K562 (cell line): Measurements from ENCODE around the gene RAB5A.

Source experiments
- FOXA3 ChIP-seq, 2 experiments: fragments of 450-650 bp in 1 of 2; sonication (generic) in 1 of 2; formaldehyde crosslinking; IDR thresholded peaks in 1 of 2; conservative IDR thresholded peaks in 1 of 2; 2 replicates each; pipeline versions ENCODE4 v1.4.0 to v1.8.0; 2020 to 2022; ENCODE audit warnings: mild to moderate bottlenecking in 2 of 2, missing genetic modification reagents in 1 of 2
- RAD51 ChIP-seq: fragments of 450-650 bp; IDR thresholded peaks from 2 replicates; pipeline ENCODE4 v1.7.1; 2016; ENCODE audit warnings: low read depth, mild to moderate bottlenecking, borderline replicate concordance
- REST ChIP-seq, 2 experiments: fragments of 450-650 bp; formaldehyde crosslinking in 1 of 2; IDR thresholded peaks; 2 replicates each; pipeline versions ENCODE4 v1.4.0 to v1.6.1; 2014 to 2020; ENCODE audit warnings: mild to moderate bottlenecking in 2 of 2, borderline replicate concordance in 1 of 2, low read depth in 1 of 2
- SIN3B ChIP-seq: fragments of 450-650 bp; IDR thresholded peaks from 2 replicates; pipeline ENCODE4 v1.6.1; 2017; ENCODE audit warnings: low read depth, mild to moderate bottlenecking, moderate library complexity
- TAF15 ChIP-seq: fragments of 200-400 bp; formaldehyde crosslinking; IDR thresholded peaks from 2 replicates; pipeline ENCODE4 v1.6.1; 2017; ENCODE audit warnings: mild to moderate bottlenecking, low read depth, low read length, moderate library complexity
- TEAD2 ChIP-seq: fragments of 450-650 bp; IDR thresholded peaks from 2 replicates; pipeline ENCODE4 v1.6.1; 2016; ENCODE audit warnings: missing genetic modification characterization, control low read depth, missing compliant biosample characterization
- ZBED1 ChIP-seq: IDR thresholded peaks from 2 replicates; pipeline ENCODE4 v1.6.1; 2014
- ZNF395 ChIP-seq: fragments of 200-800 bp; sonication (Bioruptor generic); IDR thresholded peaks from 2 replicates; pipeline ENCODE4 v1.6.1; 2017; ENCODE audit warnings: missing genetic modification characterization, missing compliant biosample characterization
- TF ChIP-seq, protein P1 (sequence below): fragments of 250-450 bp; sonication (Bioruptor Pico); IDR thresholded peaks from 2 replicates; pipeline ENCODE4 v1.5.0; 2021; ENCODE audit warnings: mild to moderate bottlenecking, moderate library complexity

- no peak for TF ChIP-seq ZNF395 (CRISPR knock-in tag)
- TF ChIP-seq, protein P1, sequence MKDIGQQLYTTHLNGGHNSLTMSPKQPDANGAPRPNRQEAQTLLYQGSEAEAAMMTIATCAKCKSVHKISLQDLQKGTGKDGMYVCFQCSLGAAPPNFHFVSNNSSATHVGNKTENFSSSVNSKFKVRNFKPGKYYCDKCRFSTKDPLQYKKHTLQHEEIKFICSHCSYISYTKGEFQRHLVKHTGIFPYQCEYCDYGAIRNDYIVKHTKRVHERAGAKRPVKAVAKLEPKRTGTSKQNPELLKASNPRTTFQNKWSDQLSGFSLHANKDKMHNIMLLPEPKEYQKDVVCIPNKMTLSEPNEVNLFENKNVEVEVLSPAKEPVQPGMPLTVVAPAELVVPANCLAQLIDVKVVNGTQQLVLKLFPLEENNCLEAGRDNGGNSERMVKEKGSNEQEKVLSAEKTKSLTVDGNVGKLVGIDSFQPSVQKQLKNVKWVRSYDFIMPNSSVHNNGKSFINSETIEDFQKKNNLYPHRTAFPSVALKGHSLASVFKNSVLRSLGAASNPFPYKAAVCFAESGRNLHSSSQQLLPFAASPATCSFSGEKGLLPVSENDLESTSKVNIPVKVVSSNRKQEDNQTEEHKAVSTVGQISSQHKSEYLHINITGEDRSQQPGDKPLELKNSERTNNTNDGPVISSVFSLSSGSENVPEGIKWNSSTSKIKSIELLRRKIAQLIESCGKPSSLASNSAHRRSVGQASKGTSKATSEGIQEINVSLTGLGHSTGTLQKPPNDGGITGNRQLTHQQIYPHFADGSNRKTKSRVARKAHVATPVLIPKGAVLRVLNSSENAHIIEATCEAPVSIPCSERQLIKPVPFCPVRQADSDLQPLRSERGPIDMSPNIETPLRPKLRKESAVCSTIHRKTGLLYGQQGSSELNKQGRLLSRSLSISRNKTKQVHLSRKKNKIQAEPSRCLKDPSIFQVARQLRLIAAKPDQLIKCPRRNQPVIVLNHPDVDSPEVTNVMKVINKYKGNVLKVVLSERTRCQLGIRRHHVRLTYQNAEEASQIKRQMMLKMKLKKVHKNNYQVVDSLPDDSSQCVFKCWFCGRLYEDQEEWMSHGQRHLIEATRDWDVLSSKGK (CRISPR knock-in tag) = no peak
- TF ChIP-seq SIN3B = no peak
- TF ChIP-seq ZBED1 = no peak
- no peak for TF ChIP-seq RAD51
- no peak for TF ChIP-seq FOXA3 (CRISPR knock-in tag; conservative IDR thresholded peaks at IDR 0.05 in 1 of 2, IDR thresholded peaks at IDR 0.05 in 1 of 2)
- no peak for TF ChIP-seq TAF15
- no peak; the same call in 1 of the 2 replicates for TF ChIP-seq REST (IDR thresholded peaks at IDR 0.05; ENCODE audit: borderline replicate concordance)
- no peak for TF ChIP-seq REST (CRISPR knock-in tag; IDR thresholded peaks at IDR 0.05; ENCODE audit: low read depth)
- TF ChIP-seq TEAD2 (tag) = no peak
Observed at GRCh38 chr3:19934098-19934566, 12.8 kb upstream of the RAB5A start, which contains the start of gene EFHB.
